K562 (cell line): ENCODE results near the gene ZSWIM1. TPM values are rescaled to one million over a fixed set of nuclear protein-coding genes. Genes with fewer than 3 reads are reported as not detected.

Experiments used
- ARID2 ChIP-seq: fragments of 450-650 bp; IDR thresholded peaks from 2 replicates; pipeline ENCODE4 v1.6.1; 2017; ENCODE audit warnings: antibody characterized with exemption, mild to moderate bottlenecking
- CBX3 ChIP-seq, 2 experiments: IDR thresholded peaks; 1 replicate in 1 of 2; 2 replicates in 1 of 2; pipeline ENCODE4 v1.6.1; 2012; ENCODE audit warnings: inconsistent platforms in 2 of 2, low read length in 2 of 2, borderline replicate concordance in 1 of 2, control low read depth in 1 of 2
- JUN ChIP-seq, 2 experiments: sonication (generic) in 1 of 2; formaldehyde crosslinking in 1 of 2; IDR thresholded peaks; 2 replicates each; pipeline versions ENCODE4 v1.6.1 to v1.8.0; 2012 to 2022; ENCODE audit warnings: borderline replicate concordance in 2 of 2, mild to moderate bottlenecking in 2 of 2, improper control_type of control experiment in 1 of 2, low read depth in 1 of 2, low read length in 1 of 2, missing genetic modification reagents in 1 of 2
- KAT7 ChIP-seq: sonication (generic); formaldehyde crosslinking; IDR thresholded peaks from 2 replicates; pipeline ENCODE4 v1.8.0; 2022; ENCODE audit warnings: missing genetic modification reagents, mild to moderate bottlenecking, borderline replicate concordance
- MBD2 ChIP-seq: sonication (generic); IDR thresholded peaks from 2 replicates; pipeline ENCODE4 v1.6.1; 2016; ENCODE audit warnings: low read depth, borderline replicate concordance
- RBM22 ChIP-seq: fragments of 200-400 bp; formaldehyde crosslinking; IDR thresholded peaks from 2 replicates; pipeline ENCODE4 v1.6.1; 2018; ENCODE audit warnings: low read length, low read depth; ENCODE audit not compliant: poor library complexity, severe bottlenecking
- TCF3 ChIP-seq: sonication (generic); formaldehyde crosslinking; IDR thresholded peaks from 2 replicates; pipeline ENCODE4 v1.4.0; 2020; ENCODE audit warnings: mild to moderate bottlenecking, missing genetic modification reagents
- TCFL5 ChIP-seq: fragments of 250-450 bp; sonication (Bioruptor Pico); conservative IDR thresholded peaks from 2 replicates; pipeline ENCODE4 v1.6.1; 2021; ENCODE audit warnings: mild to moderate bottlenecking, moderate library complexity, matching md5 sums
- TEAD2 ChIP-seq: fragments of 450-650 bp; IDR thresholded peaks from 2 replicates; pipeline ENCODE4 v1.6.1; 2016; ENCODE audit warnings: missing genetic modification characterization, control low read depth, missing compliant biosample characterization
- YY1 ChIP-seq, 3 experiments: IDR thresholded peaks; 2 replicates each; pipeline ENCODE4 v1.6.1; 2011; ENCODE audit warnings: low read length in 2 of 3, mild to moderate bottlenecking in 2 of 3, moderate library complexity in 2 of 3, borderline replicate concordance in 1 of 3, control low read depth in 1 of 3, low read depth in 1 of 3; ENCODE audit not compliant: insufficient read depth in 3 of 3, insufficient replicate concordance in 2 of 3, control insufficient read depth in 1 of 3, insufficient read length in 1 of 3; ENCODE audit errors: extremely low read depth in 1 of 3
- ZFP30 ChIP-seq: fragments of 250-450 bp; sonication (Bioruptor Pico); IDR thresholded peaks from 2 replicates; pipeline ENCODE4 v1.8.0; 2022; ENCODE audit warnings: moderate library complexity, mild to moderate bottlenecking, inconsistent platforms, borderline replicate concordance
- ZNF232 ChIP-seq: sonication (generic); formaldehyde crosslinking; IDR thresholded peaks from 2 replicates; pipeline ENCODE4 v1.8.0; 2022; ENCODE audit warnings: mild to moderate bottlenecking, missing genetic modification reagents
- ZNF668 ChIP-seq: fragments of 250-450 bp; sonication (Bioruptor Pico); IDR thresholded peaks from 2 replicates; pipeline ENCODE4 v1.8.0; 2022; ENCODE audit warnings: mild to moderate bottlenecking, inconsistent platforms
- polyA plus RNA-seq, 8 experiments: library from polyadenylated mRNA; depleted of rRNA in 4 of 8; stranded (reverse) in 5 of 8; unstranded in 3 of 8; fragments of >200 nt; fragmentation: Nextera tagmentation in 2 of 8; fragmentation: Illumina TruSeq in 1 of 8; extraction: Ambion mirVana in 2 of 8; extraction: Trizol in 1 of 8; gene quantifications; 2 replicates each; pipeline versions ENCODE4 v1.2.1 to v1.2.3, GENCODE V29; 2011 to 2014; ENCODE audit warnings: inconsistent platforms in 1 of 8, missing spikeins in 1 of 8
- total RNA-seq, 7 experiments: library from RNA; depleted of rRNA in 6 of 7; stranded (reverse); fragments of >200 nt in 6 of 7; fragmentation: Illumina TruSeq in 2 of 7; extraction: Trizol in 2 of 7; gene quantifications; 2 replicates each; pipeline versions ENCODE4 v1.2.1 to v1.2.3, GENCODE V29; 2011 to 2021; ENCODE audit warnings: low replicate concordance in 1 of 7
- TF ChIP-seq, protein P1 (sequence below): fragments of 200-800 bp; sonication (Bioruptor generic); IDR thresholded peaks from 2 replicates; pipeline ENCODE4 v1.6.1; 2016; ENCODE audit warnings: missing genetic modification characterization, missing compliant biosample characterization
- TF ChIP-seq, protein P2 (sequence below): fragments of 450-650 bp; conservative IDR thresholded peaks from 2 replicates; pipeline ENCODE4 v1.6.1; 2016; ENCODE audit warnings: missing genetic modification characterization, low read depth, mild to moderate bottlenecking, missing compliant biosample characterization, moderate library complexity
- TF ChIP-seq, protein P3 (sequence below), 2 experiments: fragments of 200-800 bp in 1 of 2; sonication (Bioruptor generic) in 1 of 2; sonication (generic) in 1 of 2; formaldehyde crosslinking in 1 of 2; IDR thresholded peaks in 1 of 2; conservative IDR thresholded peaks in 1 of 2; 2 replicates each; pipeline versions ENCODE4 v1.5.0 to v1.6.1; 2016 to 2020; ENCODE audit warnings: missing compliant biosample characterization in 1 of 2, missing genetic modification characterization in 1 of 2, missing genetic modification reagents in 1 of 2

ZSWIM1 gene
- total and polyA plus RNA-seq, 9 of the 15 experiments (the other 6 are each of a cell fraction or from before 2014, with no cell fraction given): 2.5 to 15.6 (median 9.5) TPM

DNA sequence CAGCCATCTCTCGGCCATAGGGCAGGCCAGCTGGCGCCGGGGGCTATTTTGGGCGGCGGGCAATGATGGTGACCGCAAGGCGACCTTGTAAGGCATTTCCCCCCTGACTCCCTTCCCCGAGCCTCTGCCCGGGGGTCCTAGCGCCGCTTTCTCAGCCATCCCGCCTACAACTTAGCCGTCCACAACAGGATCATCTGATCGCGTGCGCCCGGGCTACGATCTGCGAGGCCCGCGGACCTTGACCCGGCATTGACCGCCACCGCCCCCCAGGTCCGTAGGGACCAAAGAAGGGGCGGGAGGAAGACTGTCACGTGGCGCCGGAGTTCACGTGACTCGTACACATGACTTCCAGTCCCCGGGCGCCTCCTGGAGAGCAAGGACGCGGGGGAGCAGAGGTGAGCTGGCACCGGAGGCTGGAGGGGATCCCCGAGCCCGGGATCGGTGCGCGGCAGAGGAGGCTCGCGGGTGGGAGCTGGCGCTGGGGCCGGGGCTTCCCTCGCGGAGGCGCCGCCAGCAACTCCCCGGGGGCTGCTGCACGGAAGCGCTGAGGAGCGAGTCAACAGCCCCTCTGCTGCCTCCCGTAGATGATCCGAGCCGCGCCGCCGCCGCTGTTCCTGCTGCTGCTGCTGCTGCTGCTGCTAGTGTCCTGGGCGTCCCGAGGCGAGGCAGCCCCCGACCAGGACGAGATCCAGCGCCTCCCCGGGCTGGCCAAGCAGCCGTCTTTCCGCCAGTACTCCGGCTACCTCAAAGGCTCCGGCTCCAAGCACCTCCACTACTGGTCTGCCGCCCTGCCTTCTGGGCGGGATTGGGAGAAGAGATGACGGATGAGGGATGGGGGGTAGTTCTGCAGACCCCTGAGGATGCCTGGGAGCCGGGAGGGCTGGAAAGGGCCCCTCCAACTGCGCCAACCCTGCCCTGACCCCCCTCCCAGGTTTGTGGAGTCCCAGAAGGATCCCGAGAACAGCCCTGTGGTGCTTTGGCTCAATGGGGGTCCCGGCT, 10.3 kb downstream of the ZSWIM1 start, which contains the start of the genes CTSA and NEURL2 (continued):
- TF ChIP-seq, protein P1, sequence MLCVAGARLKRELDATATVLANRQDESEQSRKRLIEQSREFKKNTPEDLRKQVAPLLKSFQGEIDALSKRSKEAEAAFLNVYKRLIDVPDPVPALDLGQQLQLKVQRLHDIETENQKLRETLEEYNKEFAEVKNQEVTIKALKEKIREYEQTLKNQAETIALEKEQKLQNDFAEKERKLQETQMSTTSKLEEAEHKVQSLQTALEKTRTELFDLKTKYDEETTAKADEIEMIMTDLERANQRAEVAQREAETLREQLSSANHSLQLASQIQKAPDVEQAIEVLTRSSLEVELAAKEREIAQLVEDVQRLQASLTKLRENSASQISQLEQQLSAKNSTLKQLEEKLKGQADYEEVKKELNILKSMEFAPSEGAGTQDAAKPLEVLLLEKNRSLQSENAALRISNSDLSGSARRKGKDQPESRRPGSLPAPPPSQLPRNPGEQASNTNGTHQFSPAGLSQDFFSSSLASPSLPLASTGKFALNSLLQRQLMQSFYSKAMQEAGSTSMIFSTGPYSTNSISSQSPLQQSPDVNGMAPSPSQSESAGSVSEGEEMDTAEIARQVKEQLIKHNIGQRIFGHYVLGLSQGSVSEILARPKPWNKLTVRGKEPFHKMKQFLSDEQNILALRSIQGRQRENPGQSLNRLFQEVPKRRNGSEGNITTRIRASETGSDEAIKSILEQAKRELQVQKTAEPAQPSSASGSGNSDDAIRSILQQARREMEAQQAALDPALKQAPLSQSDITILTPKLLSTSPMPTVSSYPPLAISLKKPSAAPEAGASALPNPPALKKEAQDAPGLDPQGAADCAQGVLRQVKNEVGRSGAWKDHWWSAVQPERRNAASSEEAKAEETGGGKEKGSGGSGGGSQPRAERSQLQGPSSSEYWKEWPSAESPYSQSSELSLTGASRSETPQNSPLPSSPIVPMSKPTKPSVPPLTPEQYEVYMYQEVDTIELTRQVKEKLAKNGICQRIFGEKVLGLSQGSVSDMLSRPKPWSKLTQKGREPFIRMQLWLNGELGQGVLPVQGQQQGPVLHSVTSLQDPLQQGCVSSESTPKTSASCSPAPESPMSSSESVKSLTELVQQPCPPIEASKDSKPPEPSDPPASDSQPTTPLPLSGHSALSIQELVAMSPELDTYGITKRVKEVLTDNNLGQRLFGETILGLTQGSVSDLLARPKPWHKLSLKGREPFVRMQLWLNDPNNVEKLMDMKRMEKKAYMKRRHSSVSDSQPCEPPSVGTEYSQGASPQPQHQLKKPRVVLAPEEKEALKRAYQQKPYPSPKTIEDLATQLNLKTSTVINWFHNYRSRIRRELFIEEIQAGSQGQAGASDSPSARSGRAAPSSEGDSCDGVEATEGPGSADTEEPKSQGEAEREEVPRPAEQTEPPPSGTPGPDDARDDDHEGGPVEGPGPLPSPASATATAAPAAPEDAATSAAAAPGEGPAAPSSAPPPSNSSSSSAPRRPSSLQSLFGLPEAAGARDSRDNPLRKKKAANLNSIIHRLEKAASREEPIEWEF (CRISPR knock-in tag): no peak
- no peak for TF ChIP-seq TEAD2 (tag)
- peak; percentile 62; the same call in 1 of the 2 replicates for TF ChIP-seq ARID2
- TF ChIP-seq TCF3: no peak
- 0 out of 2 replicates have a peak, but pooled peaks have one; percentile 38 for TF ChIP-seq JUN (IDR thresholded peaks at IDR 0.05; ENCODE audit: borderline replicate concordance, low read depth, low read length)
- peak; percentile 57; the same call in 1 of the 2 replicates for TF ChIP-seq JUN (CRISPR knock-in tag; IDR thresholded peaks at IDR 0.05; ENCODE audit: borderline replicate concordance)
- no peak for TF ChIP-seq ZNF668
- TF ChIP-seq, protein P2, sequence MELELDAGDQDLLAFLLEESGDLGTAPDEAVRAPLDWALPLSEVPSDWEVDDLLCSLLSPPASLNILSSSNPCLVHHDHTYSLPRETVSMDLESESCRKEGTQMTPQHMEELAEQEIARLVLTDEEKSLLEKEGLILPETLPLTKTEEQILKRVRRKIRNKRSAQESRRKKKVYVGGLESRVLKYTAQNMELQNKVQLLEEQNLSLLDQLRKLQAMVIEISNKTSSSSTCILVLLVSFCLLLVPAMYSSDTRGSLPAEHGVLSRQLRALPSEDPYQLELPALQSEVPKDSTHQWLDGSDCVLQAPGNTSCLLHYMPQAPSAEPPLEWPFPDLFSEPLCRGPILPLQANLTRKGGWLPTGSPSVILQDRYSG (tag): no peak
- no peak for TF ChIP-seq KAT7 (CRISPR knock-in tag)
- no peak for TF ChIP-seq ZFP30 (CRISPR knock-in tag)
- TF ChIP-seq, protein P3, sequence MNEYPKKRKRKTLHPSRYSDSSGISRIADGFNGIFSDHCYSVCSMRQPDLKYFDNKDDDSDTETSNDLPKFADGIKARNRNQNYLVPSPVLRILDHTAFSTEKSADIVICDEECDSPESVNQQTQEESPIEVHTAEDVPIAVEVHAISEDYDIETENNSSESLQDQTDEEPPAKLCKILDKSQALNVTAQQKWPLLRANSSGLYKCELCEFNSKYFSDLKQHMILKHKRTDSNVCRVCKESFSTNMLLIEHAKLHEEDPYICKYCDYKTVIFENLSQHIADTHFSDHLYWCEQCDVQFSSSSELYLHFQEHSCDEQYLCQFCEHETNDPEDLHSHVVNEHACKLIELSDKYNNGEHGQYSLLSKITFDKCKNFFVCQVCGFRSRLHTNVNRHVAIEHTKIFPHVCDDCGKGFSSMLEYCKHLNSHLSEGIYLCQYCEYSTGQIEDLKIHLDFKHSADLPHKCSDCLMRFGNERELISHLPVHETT (CRISPR knock-in tag; conservative IDR thresholded peaks at IDR 0.05 in 1 of 2, IDR thresholded peaks at IDR 0.05 in 1 of 2): peak in 1 of 2 experiments; percentile 64; a peak in 1 of 4 replicates
- TF ChIP-seq YY1 (IDR thresholded peaks at IDR 0.05; ENCODE audit: borderline replicate concordance in 1 of 3, control insufficient read depth in 1 of 3, extremely low read depth in 1 of 3, insufficient read depth in 3 of 3, insufficient read length in 1 of 3, insufficient replicate concordance in 2 of 3, low read depth in 1 of 3, low read length in 2 of 3): peak in 2 of 3 experiments; percentile 81 to 86
- TF ChIP-seq MBD2: 0 out of 2 replicates have a peak, but pooled peaks have one; percentile 34
- TF ChIP-seq TCFL5 (CRISPR knock-in tag): no peak
- TF ChIP-seq CBX3 (IDR thresholded peaks at IDR 0.05; ENCODE audit: borderline replicate concordance in 1 of 2, low read length in 2 of 2): peak in 1 of 2 experiments; percentile 16; a peak in 1 of 3 replicates
- no peak for TF ChIP-seq RBM22
- no peak for TF ChIP-seq ZNF232 (CRISPR knock-in tag)
